ENCODE data around the gene KIF21A. TPM values are rescaled to one million over a fixed set of nuclear protein-coding genes. Genes with fewer than 3 reads are reported as not detected.
"Not testable (repeated sequence)": the region's sequence is repeated elsewhere in the genome, so short reads cannot be mapped to it uniquely, and the experiment has no call there.

Gene KIF21A
- 5.3 and 5.9 TPM in 2 replicates for total RNA-seq

DNA sequence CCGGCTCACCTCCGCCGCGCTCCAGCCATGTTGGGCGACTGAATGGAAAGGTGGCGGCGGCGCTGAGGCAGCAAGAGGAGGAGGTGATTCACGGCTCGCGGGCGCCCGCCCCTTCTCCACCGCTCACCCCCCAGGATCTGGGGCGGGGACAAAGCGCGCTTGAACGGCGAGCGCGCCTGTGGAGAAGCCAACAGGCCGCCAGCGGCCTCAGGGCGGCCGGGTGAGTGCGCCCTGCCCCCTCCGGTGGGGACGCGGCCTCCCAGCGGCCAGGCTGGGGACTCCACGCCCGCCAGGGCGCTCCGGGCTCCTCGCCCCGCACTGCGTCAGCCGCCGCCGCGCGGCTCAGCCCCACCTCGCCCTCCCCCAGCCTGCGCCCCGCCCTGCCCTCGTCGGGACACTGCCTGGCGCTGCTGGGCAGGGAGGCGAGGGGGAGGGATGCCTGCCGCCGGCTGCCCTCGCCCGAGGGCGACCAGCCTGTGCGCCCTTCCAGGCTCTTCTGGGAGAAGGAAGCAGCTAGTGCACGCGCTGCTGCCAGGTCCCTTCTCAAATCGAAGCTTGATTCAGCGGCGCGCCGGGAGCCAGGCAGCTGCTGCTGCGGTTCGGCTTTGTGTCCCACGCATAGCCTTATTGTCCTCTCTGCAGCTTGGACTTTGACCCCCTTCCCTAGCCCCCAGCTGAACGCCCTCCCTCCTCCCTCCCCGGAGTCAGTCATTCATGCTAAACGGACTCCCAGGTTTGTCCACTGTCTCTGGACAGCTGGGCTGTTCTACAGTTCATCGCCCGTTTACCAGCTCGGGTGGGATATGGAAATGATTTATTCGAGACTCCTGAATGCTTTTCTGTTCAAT lies at the start of gene KIF21A:
KIF21A (minus strand) TSS at position 40 of the 848 bp plus-strand sequence. CDS start 150 bp downstream, outside the sequence.
- peak; percentile 83 to 95 for DNase-seq (ENCODE audit: low read depth in 2 of 2)

GRCh38 chr12:39490500-39491282 lies 47.8 kb upstream of the KIF21A start:
- DNase-seq (ENCODE audit: low read depth in 2 of 2), result no peak

GRCh38 chr12:39483597-39483996 lies 40.7 kb upstream of the KIF21A start:
- no peak for DNase-seq (ENCODE audit: low read depth in 2 of 2)

- no peak for DNase-seq (ENCODE audit: low read depth in 2 of 2)
These were observed 40.1 kb upstream of the KIF21A start for GRCh38 chr12:39483042-39483441.

GRCh38 chr12:39476894-39477293 lies 34.0 kb upstream of the KIF21A start:
- DNase-seq (ENCODE audit: low read depth in 2 of 2), result no peak

GRCh38 chr12:39476121-39476520 lies 33.2 kb upstream of the KIF21A start:
- no peak for DNase-seq (ENCODE audit: low read depth in 2 of 2)

DNA sequence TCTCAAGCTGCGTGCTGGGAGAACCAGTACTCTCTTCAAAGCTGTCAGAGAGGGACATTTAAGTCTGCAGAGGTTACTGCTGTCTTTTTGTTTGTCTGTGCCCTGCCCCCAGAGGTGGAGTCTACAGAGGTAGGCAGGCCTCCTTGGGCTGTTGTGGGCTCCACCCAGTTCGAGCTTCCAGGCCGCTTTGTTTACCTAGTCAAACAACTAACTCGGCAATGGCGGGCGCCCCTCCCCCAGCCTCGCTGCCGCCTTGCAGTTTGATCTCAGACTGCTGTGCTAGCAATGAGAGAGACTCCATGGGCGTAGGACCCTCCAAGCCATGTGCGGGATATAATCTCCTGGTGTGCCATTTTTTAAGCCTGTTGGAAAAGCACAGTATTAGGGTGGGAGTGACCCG lies 32.2 kb upstream of the KIF21A start:
- DNase-seq (ENCODE audit: low read depth in 2 of 2), result not testable (repeated sequence)

DNA sequence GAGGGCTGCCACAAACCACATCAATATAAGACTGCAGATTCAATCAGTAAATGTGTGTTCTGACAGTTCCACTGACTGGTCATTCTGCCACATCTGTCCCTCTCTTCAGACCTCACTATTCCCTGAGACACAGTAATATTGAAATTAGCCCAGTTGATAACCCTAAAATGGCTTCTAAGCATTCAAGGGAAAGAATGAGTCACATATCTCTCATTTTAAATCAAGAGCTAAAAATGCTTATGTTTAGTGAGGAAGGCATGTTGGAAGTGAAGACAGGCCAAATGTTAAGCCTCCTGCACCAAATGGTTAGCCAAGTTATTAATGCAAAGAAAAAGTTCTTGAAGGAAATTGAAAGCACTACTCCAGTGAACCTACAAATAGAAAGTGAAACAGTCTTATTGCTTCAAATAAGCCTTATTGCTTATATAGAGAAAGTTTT lies 24.5 kb upstream of the KIF21A start:
- no peak for DNase-seq (ENCODE audit: low read depth in 2 of 2)

- DNase-seq (ENCODE audit: low read depth in 2 of 2), result no peak
These were observed 22.2 kb upstream of the KIF21A start for GRCh38 chr12:39464976-39465695.

- no peak for DNase-seq (ENCODE audit: low read depth in 2 of 2)
These were observed 18.1 kb upstream of the KIF21A start for GRCh38 chr12:39461059-39461458.

DNA sequence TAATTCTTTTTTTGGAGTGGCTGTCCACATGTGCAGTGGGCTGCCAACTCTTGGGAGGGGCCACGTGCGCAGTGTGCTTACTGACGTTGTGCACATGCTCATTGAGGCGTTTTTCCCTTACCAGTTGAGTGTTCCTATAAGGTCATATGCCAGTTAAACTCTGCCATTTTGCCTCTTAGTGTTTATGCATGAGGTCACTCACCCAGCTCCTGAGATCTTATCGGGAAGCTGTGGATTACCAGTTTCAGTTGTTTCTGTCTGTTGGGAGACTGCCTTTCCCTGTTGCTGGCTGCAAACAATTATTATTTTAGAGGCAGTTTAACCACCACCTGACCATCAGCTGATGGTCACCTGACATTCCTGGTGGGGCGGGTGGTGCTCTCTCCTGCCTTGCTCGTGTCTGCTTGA lies 16.1 kb upstream of the KIF21A start:
- DNase-seq (ENCODE audit: low read depth in 2 of 2), result no peak

- no peak for DNase-seq (ENCODE audit: low read depth in 2 of 2)
These were observed 9.1 kb upstream of the KIF21A start for GRCh38 chr12:39451977-39452376.

- DNase-seq (ENCODE audit: low read depth in 2 of 2), result no peak
These were observed 5.1 kb upstream of the KIF21A start for GRCh38 chr12:39448038-39448437.

- no peak for DNase-seq (ENCODE audit: low read depth in 2 of 2)
These were observed 949 bp upstream of the KIF21A start for GRCh38 chr12:39443929-39444209.

DNA sequence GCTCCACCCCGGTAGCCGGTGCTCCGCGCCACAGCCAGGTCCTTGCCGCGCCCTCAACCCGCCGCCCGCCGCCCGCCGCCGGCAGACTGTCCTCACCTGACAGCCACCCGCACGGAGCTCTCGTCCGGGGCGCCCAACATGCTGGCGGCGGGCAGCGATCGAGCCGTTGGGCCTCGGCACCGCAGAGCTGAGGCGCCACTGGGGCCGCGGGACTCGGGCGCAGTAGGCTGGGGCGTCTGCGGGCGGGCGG lies 164 bp downstream of the KIF21A start:
- no peak for DNase-seq (ENCODE audit: low read depth in 2 of 2)

GRCh38 chr12:39441963-39442830 lies 723 bp downstream of the KIF21A start:
- DNase-seq (ENCODE audit: low read depth in 2 of 2), result peak; percentile 30 to 46

DNA sequence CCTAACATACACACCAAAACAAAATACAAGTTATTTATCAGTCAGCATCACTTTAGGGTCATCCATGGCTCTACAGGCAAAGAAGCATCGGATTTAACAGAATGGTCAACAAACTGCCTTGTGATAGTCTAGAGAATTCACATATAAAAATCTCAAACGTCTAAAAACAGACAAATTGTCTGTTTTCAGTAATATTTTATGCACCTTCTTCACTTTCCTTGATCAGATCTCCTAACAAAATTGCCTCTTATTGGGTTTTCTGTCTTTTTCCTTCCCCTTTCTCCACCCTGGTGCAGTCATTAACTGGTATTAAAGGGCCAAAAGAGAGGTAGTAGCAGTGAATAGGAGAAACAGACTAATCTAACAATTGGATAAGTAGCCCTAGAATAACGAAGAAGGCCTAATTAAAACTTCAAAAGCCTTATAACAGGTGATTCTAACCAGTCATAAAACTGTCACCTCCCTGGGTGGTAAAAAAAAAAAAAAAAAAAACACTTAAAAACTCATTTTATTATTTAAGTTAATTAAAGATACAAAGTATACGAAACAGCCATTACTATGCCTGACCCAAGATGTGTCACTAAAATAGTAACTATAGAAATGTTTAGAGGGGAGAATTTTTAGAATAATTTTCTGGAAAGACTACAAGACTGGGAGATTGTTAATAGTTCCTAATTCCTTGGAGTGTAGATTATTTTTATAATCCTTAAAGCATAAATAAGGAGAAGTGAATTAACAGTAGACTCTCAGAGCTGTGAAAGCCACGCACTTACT lies 1.5 kb downstream of the KIF21A start:
- DNase-seq (ENCODE audit: low read depth in 2 of 2), result no peak

GRCh38 chr12:39440781-39441180 lies 2.1 kb downstream of the KIF21A start:
- no peak for DNase-seq (ENCODE audit: low read depth in 2 of 2)

DNA sequence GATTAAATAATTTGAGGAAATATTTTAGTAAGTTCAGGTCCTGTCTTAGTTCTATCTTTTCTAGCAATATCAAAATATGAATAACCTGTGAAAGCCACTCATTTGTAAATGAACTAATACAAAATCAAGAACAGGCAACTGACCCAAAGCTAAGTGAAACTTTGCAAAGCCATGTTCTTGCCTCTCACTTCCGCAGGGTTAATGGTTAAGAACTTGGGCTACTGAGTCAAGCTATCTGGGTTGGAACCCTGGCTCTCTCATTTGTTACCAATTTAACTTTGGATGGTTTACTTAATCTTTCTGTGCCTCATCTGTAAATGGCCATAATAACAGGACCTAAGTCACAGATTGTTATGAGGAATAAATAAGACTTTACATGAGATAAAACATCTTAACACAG lies 2.8 kb downstream of the KIF21A start:
- no peak for DNase-seq (ENCODE audit: low read depth in 2 of 2)

- no peak for DNase-seq (ENCODE audit: low read depth in 2 of 2)
These were observed 7.4 kb downstream of the KIF21A start for GRCh38 chr12:39435531-39435930.

DNA sequence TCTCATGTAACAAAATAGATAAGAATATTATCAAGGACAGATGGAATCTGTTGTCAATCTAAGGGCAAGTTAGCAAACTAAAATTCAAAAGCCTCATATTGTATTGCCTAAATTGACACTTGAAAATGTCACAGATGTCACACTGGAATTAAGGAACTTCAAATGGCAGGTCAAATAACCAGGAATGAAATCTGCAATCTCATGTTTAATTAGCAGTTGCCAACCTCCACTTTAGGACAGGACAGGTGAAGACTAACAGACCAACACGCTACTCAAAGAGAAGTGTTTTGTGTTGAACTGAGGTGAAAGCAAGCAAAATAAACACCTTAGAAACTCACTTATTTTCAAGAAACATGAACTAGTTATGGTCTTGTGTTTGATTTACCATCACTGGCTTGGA lies 11.1 kb downstream of the KIF21A start:
- no peak for DNase-seq (ENCODE audit: low read depth in 2 of 2)

Data from dermis microvascular lymphatic vessel endothelial cell (primary cell).